CD8-positive, alpha-beta memory T cell (primary cell): Measurements from ENCODE around the gene DPP7. TPM values are rescaled to one million over a fixed set of nuclear protein-coding genes. Genes with fewer than 3 reads are reported as not detected.
"Not testable (repeated sequence)": the region's sequence is repeated elsewhere in the genome, so short reads cannot be mapped to it uniquely, and the experiment has no call there.

Source experiments
- CTCF ChIA-PET: fragments of 350-600 bp; sonication (Branson Sonifier 250); formaldehyde crosslinking; loops from one replicate; lab custom pipeline; 2021; ENCODE audit warnings: antibody characterized with exemption; lab: Charles Lee
- POLR2A ChIA-PET: fragments of 350-600 bp; sonication (Branson Sonifier 250); formaldehyde crosslinking; loops from one replicate; lab custom pipeline; 2021; ENCODE audit warnings: antibody characterized with exemption; lab: Charles Lee
- DNase-seq, 5 donors: peaks; one replicate each; pipeline versions ENCODE4 v3.0.0 to v3.0.0-alpha.2; 2020 to 2022; ENCODE audit warnings: mixed read lengths in 1 of 5
- H3K27ac ChIP-seq: one replicate; pipeline ENCODE4 v1.7.0; 2013; ENCODE audit warnings: low read depth, mild to moderate bottlenecking, low read length, moderate library complexity
- H3K27me3 ChIP-seq: 2 replicates; pipeline ENCODE4 v1.7.0; 2013; ENCODE audit warnings: low read length, mild to moderate bottlenecking; ENCODE audit not compliant: insufficient read depth, poor library complexity, severe bottlenecking
- H3K36me3 ChIP-seq: 2 replicates; pipeline ENCODE4 v1.7.0; 2013; ENCODE audit warnings: mild to moderate bottlenecking, low read length, moderate library complexity; ENCODE audit not compliant: insufficient read depth
- H3K4me1 ChIP-seq: 2 replicates; pipeline ENCODE4 v1.7.0; 2013; ENCODE audit warnings: mild to moderate bottlenecking, low read length, moderate library complexity; ENCODE audit not compliant: insufficient read depth
- H3K4me3 ChIP-seq: 2 replicates; pipeline ENCODE4 v1.7.0; 2013; ENCODE audit warnings: mild to moderate bottlenecking, low read length
- H3K9me3 ChIP-seq: 2 replicates; pipeline ENCODE4 v1.7.0; 2013; ENCODE audit warnings: mild to moderate bottlenecking, low read length
- H3K27ac Mint-ChIP-seq, 8 donors: one replicate each; pipeline ENCODE4 v1.8.0; 2020 to 2021; ENCODE audit warnings: mixed read lengths in 8 of 8, mild to moderate bottlenecking in 6 of 8, inconsistent platforms in 3 of 8, moderate library complexity in 3 of 8
- H3K27me3 Mint-ChIP-seq, 2 donors: one replicate each; pipeline ENCODE4 v1.8.0; 2020 to 2021; ENCODE audit warnings: mixed read lengths in 2 of 2, mild to moderate bottlenecking in 1 of 2, moderate library complexity in 1 of 2
- H3K36me3 Mint-ChIP-seq, 3 donors: one replicate each; pipeline ENCODE4 v1.8.0; 2020 to 2021; ENCODE audit warnings: mixed read lengths in 3 of 3, inconsistent platforms in 1 of 3, mild to moderate bottlenecking in 1 of 3
- H3K4me1 Mint-ChIP-seq, 3 donors: one replicate each; pipeline ENCODE4 v1.8.0; 2020 to 2021; ENCODE audit warnings: mixed read lengths in 3 of 3, inconsistent platforms in 1 of 3, mild to moderate bottlenecking in 1 of 3
- H3K4me3 Mint-ChIP-seq, 7 donors: one replicate each; pipeline ENCODE4 v1.8.0; 2020 to 2021; ENCODE audit warnings: mixed read lengths in 7 of 7, mild to moderate bottlenecking in 6 of 7, moderate library complexity in 4 of 7, inconsistent platforms in 2 of 7
- H3K9me3 Mint-ChIP-seq, 5 donors: one replicate each; pipeline ENCODE4 v1.8.0; 2020 to 2022; ENCODE audit warnings: mixed read lengths in 5 of 5, mild to moderate bottlenecking in 3 of 5, moderate library complexity in 2 of 5, inconsistent platforms in 1 of 5
- polyA plus RNA-seq: library from polyadenylated mRNA; unstranded; fragments of 300-500 nt; fragmentation: Illumina TruSeq; gene quantifications from one replicate; pipeline ENCODE4 v1.2.3, GENCODE V29; 2021
- total RNA-seq, 2 experiments: library from RNA; stranded (reverse); gene quantifications; one replicate each; pipeline ENCODE4 v1.2.3, GENCODE V29; 2021

DPP7 gene
- total and polyA plus RNA-seq, 3 experiments from 2014 or later, result 158 to 308 (median 294) TPM

DNA sequence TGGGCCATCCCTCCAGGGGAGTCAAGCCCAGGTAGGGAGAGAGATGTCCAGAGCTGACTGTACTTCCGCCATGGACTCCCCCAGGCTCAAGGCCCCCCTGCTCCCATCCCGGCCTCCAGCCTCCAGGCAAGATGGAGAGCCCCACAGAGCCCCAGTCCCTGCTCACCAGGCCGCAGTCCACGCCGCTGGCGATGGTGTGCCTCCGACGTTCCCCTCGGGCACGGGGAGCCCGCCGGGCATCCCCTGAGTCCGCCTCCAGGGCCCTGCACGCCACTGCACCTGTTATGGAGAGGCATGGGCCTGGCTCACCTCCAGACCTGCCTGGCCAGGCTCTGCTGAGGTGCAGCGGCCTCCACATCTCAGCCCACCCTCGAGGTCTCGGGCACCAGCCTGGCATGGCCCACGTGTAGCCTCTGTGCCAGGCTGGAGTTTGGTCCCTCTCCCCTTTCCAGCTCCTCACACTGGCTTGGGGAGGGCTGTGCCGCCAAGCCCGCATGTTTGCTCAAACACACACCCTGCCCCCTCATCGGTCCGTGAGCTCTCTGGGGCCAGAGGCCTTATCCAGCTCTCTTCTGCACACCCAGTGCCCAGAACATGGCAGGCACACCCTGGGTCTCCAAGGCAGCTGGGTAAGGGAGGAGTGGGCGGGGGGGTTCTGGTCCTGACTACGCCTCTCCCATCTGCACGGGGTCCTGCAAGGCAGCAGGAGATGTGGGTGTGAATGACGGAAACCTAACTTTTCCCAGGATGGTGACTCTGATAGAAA, 48.3 kb downstream of the DPP7 start:
- ChIA-PET POLR2A (no interaction called here), CTCF (interaction anchor here (1.0 to 8.6 kb wide), 13 partner anchors 14 to 279 kb away, joined by 3 to 87 read pairs (median 10); partner anchors contain the start of genes ABCA2, FUT7, MAN1B1 and NPDC1)
- H3K4me1 Mint-ChIP-seq, result peaks cover 6 to 21% (median 14%) of the 10 kb centered on the region in 3 donors
- H3K27ac Mint-ChIP-seq, result no peak overlapping the region
- Histone ChIP-seq H3K9me3 (no peaks in the 10 kb centered on the region), H3K4me3 (no peak overlapping the region), H3K4me1 (peaks cover 14% of the 10 kb centered on the region), H3K36me3 (no peaks in the 10 kb centered on the region), H3K27ac (no peak overlapping the region), H3K27me3 (no peaks in the 10 kb centered on the region)
- no peak overlapping the region for H3K4me3 Mint-ChIP-seq
- H3K9me3 Mint-ChIP-seq, result no peaks in the 10 kb centered on the region
- DNase-seq, result no peak
- H3K36me3 Mint-ChIP-seq, result no peaks in the 10 kb centered on the region
- peaks cover 3 to 4% of the 10 kb centered on the region in 2 donors for H3K27me3 Mint-ChIP-seq

DNA sequence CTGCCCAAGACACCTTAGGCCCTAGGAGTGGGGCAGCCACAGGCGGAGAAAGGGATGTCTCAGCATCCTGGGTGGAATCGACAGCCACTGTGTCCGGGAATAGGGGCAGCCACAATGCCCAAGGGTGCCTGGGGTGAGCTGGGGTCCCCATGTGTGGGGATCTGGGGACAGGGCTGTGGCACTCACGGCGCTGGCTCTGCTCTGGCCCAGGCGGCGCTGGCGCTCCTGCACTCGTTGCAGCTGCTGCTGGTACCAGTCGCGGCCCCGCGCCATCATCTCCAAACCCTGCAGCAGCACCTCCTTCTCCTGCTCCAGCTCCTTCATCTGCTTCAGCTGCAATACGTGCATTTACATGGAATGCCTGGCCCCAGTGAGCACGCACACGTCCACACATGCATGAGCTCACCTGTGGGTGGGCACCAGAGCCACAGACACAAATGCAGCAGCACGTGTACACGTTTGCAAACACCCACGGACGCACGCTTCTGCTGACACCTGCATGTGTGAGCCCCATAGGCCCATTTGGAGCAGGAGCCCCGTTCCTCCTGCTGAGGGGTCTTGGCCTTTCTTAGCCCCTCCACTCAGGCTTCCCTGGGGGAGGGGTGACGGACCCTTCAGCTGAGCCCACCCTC, 49.1 kb downstream of the DPP7 start:
- no peak overlapping the region for H3K27ac ChIP-seq
- peaks cover 3 to 4% of the 10 kb centered on the region in 2 donors for H3K27me3 Mint-ChIP-seq
- H3K27me3 ChIP-seq, result no peaks in the 10 kb centered on the region
- peaks cover 7% of the 10 kb centered on the region for H3K4me1 ChIP-seq
- no peak overlapping the region for H3K4me3 Mint-ChIP-seq
- H3K9me3 Mint-ChIP-seq, result no peaks in the 10 kb centered on the region
- POLR2A ChIA-PET, result no interaction called here
- no peaks in the 10 kb centered on the region for H3K9me3 ChIP-seq
- no peak overlapping the region for H3K4me3 ChIP-seq
- peaks cover 6 to 13% (median 8%) of the 10 kb centered on the region in 3 donors for H3K4me1 Mint-ChIP-seq
- no peak for DNase-seq
- no peaks in the 10 kb centered on the region for H3K36me3 Mint-ChIP-seq
- CTCF ChIA-PET, result interaction anchor here (1.0 to 8.6 kb wide), 5 partner anchors 17 to 35 kb away, joined by 3 to 87 read pairs (median 31); partner anchors contain the start of genes ABCA2, FUT7, MAN1B1 and NPDC1
- H3K27ac Mint-ChIP-seq, result no peak overlapping the region
- no peaks in the 10 kb centered on the region for H3K36me3 ChIP-seq

DNA sequence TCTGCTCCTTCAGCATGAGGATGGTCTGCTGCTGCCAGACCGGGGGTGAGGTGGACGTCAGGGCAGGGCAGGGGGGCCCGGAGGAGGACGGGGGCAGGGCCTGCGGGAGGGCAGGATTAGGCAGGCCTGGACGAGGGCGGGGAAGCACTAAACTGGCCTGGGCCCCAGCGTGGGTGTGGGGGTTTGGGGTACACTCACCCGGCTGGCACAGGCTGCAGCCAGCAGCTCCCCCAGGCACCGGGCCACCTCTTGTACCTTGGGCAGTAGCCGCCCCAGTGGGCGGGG, 49.7 kb downstream of the DPP7 start:
- no peaks in the 10 kb centered on the region for H3K9me3 ChIP-seq
- DNase-seq, result no peak
- no peaks in the 10 kb centered on the region for H3K27me3 ChIP-seq
- Mint-ChIP-seq H3K36me3 (no peaks in the 10 kb centered on the region), H3K27ac (no peak overlapping the region), H3K9me3 (no peaks in the 10 kb centered on the region), H3K4me3 (no peak overlapping the region), H3K4me1 (peaks cover 6 to 12% (median 7%) of the 10 kb centered on the region in 3 donors), H3K27me3 (peaks cover 3 to 4% of the 10 kb centered on the region in 2 donors)
- no peak overlapping the region for H3K27ac ChIP-seq
- H3K36me3 ChIP-seq, result no peaks in the 10 kb centered on the region
- ChIA-PET POLR2A (no interaction called here), CTCF (interaction anchor here (1.2 to 8.6 kb wide), 9 partner anchors 17 to 274 kb away, joined by 3 to 87 read pairs (median 7); partner anchors contain the start of gene NPDC1)
- no peak overlapping the region for H3K4me3 ChIP-seq
- peaks cover 7% of the 10 kb centered on the region for H3K4me1 ChIP-seq

DNA sequence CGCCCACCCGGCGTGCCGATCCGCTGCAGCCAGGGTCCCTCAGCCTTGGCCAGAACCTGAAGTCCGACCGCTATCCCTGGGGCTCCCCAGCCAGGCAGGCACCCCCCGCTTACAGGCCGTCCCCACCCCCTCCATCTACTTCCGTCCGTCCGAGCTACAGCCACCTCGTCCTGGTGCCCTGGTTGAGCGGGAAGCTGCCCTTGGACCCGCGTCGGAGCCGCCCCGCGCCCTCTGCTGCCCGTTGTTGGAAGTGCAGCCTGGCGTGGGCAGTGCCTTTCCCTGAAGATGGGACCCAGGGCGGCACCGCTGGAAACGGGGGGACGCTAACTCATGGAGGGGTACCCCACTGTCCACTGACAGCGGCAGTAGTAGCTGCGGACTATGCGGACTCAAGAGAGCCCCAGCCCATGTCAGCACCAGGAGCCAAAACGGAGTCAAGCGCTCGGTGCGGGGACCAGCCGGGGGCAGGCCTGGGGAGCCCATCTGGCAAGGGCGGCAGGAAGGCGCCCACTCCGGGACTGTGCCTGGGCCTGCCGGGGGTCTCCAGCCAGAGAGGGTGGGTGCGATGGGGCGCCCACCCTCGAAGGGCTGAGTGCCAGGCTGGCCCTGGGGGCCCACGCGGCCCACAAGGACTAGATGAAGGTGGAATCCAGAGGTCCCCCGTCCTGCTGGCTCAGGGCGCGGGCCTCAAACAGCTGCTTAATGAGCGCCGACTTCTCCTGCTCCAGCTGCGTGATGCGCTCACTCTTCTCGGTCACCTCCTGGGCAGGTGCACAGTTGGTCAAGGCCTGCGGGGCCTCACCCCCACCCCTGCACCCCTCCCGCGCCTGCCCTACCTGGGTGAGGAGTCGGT, 50.3 kb downstream of the DPP7 start:
- Mint-ChIP-seq H3K27me3 (peaks cover 3 to 4% of the 10 kb centered on the region in 2 donors), H3K4me1 (peaks cover 6 to 10% (median 7%) of the 10 kb centered on the region in 3 donors), H3K4me3 (no peak overlapping the region), H3K36me3 (no peaks in the 10 kb centered on the region), H3K9me3 (no peaks in the 10 kb centered on the region), H3K27ac (peak overlapping the region in 1 of 8 donors; percentile 37)
- Histone ChIP-seq H3K36me3 (no peaks in the 10 kb centered on the region), H3K27ac (no peak overlapping the region), H3K4me1 (peaks cover 2% of the 10 kb centered on the region), H3K4me3 (no peak overlapping the region), H3K27me3 (no peaks in the 10 kb centered on the region), H3K9me3 (no peaks in the 10 kb centered on the region)
- CTCF ChIA-PET, result interaction anchor here (0.6 to 8.6 kb wide), 16 partner anchors 8 to 286 kb away, joined by 3 to 87 read pairs (median 4); partner anchors contain the start of gene NPDC1
- DNase-seq, result peak in 3 of 5 donors; percentile 38 to 50 (median 49)
- POLR2A ChIA-PET, result no interaction called here

DNA sequence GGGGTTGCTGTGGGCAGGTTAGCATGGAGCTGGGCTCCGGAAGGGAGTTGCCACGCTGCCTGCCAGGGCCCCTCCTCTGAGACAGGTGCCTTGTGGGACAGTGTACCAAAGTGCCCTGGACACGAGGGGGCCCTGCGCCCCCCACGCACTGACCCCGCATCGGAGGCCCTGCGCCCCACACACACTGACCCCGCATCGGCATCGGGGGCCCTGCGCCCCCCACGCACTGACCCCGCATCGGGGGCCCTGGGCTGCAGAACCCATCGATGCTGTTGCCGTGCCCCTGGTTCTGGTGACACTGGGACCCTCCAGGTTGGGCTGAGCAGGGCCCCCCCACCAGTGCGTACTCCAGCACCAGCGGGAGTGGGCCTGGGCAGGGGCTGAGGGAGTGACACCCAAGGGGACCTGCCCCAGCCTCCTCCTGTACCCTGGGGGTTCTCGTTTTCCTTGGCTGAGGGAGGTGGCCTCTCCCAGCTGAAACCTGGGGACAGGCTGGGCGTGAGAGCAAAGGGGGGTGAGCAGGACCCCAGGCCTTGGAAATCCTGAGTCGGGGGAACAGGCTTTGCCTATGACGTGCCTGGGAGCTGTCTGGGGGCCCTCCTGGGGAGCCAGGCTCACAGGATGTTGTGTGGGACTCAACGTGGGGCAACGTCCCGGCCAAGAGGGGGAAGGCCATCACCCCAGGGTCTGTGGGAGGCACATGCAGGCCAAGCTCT, 51.1 kb downstream of the DPP7 start:
- CTCF ChIA-PET, result interaction anchor here (0.6 to 8.6 kb wide), 16 partner anchors 9 to 285 kb away, joined by 3 to 87 read pairs (median 4); partner anchors contain the start of gene NPDC1
- POLR2A ChIA-PET, result no interaction called here
- no peak for DNase-seq
- H3K27me3 Mint-ChIP-seq, result peaks cover 3 to 4% of the 10 kb centered on the region in 2 donors
- H3K9me3 ChIP-seq, result no peaks in the 10 kb centered on the region
- no peaks in the 10 kb centered on the region for H3K36me3 Mint-ChIP-seq
- H3K27ac ChIP-seq, result no peak overlapping the region
- H3K4me3 Mint-ChIP-seq, result no peak overlapping the region
- no peak overlapping the region for H3K27ac Mint-ChIP-seq
- no peaks in the 10 kb centered on the region for H3K4me1 ChIP-seq
- no peak overlapping the region for H3K4me3 ChIP-seq
- H3K4me1 Mint-ChIP-seq, result peaks cover 6 to 9% (median 7%) of the 10 kb centered on the region in 3 donors
- no peaks in the 10 kb centered on the region for H3K27me3 ChIP-seq
- no peaks in the 10 kb centered on the region for H3K36me3 ChIP-seq
- no peaks in the 10 kb centered on the region for H3K9me3 Mint-ChIP-seq

DNA sequence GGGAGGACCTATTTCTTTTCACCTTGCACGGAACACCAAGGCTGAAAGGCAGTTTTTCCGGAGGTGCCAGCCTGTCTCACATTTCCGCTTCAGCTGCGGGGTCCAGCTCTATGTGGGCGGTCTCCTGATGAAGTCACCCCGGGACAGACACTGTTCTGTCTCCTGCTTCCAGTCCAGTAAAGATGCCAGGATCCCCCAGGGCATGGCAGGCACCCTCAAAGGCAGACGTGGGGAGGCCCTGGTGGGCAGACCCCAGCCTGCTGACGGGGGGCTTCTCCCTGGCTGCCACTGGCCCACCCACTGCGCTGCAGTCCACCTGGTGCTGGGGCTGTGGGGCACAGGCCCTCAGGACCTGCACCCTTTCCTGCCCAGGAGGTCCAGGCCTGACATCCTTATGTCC, 51.7 kb downstream of the DPP7 start:
- H3K27me3 Mint-ChIP-seq, DNase-seq, H3K36me3 Mint-ChIP-seq, H3K4me1 ChIP-seq, H3K27me3 ChIP-seq, H3K4me1 Mint-ChIP-seq, H3K4me3 Mint-ChIP-seq, H3K27ac Mint-ChIP-seq, H3K36me3 ChIP-seq, H3K9me3 Mint-ChIP-seq, H3K9me3 ChIP-seq, POLR2A ChIA-PET, H3K27ac ChIP-seq, H3K4me3 ChIP-seq: not testable (repeated sequence)
- CTCF ChIA-PET, result interaction anchor here (2.1 to 8.6 kb wide), 2 partner anchors 15 to 33 kb away, joined by 15 to 87 read pairs; partner anchors contain the start of gene NPDC1

DNA sequence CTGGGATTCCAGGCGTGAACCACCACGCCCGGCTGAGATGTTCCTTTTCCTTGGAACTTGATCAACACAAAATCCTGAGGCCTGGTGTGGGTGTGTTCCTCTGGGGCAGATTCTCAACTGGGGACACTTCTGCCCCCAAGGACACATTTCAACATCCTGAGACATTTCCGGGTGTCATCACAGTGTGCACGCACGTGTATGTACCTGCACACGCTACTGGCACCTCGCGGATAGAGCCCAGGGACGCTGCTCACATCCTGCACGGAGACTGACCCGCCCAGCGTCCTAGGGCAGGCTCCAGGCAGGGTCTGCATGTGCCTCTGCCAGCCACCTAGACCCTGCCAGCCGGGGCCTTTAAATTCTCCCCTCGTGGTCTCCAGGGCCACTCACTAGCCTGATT, 52.1 kb downstream of the DPP7 start:
- no peaks in the 10 kb centered on the region for H3K9me3 Mint-ChIP-seq
- POLR2A ChIA-PET, result no interaction called here

More for the DNA sequence above, 52.1 kb downstream of the DPP7 start:
- Mint-ChIP-seq H3K27ac (no peak overlapping the region), H3K36me3 (no peaks in the 10 kb centered on the region), H3K4me1 (peaks cover 0 to 3% (median 2%) of the 10 kb centered on the region in 3 donors), H3K27me3 (no peaks in the 10 kb centered on the region), H3K4me3 (no peak overlapping the region)
- H3K9me3 ChIP-seq, result no peaks in the 10 kb centered on the region
- CTCF ChIA-PET, result interaction anchor here (8.6 kb wide), 1 partner anchor 14 kb away, joined by 87 read pairs; the partner anchor contains the start of gene NPDC1
- no peaks in the 10 kb centered on the region for H3K36me3 ChIP-seq
- no peak for DNase-seq
- H3K27ac ChIP-seq, result no peak overlapping the region
- no peaks in the 10 kb centered on the region for H3K27me3 ChIP-seq
- H3K4me1 ChIP-seq, result no peaks in the 10 kb centered on the region
- no peak overlapping the region for H3K4me3 ChIP-seq
